Retinal pigment epithelial cell (primary cell): ENCODE data around the gene CDK14.

Experiments
- DNase-seq: peaks from one replicate; pipeline ENCODE4 v3.0.0-alpha.2; 2010; ENCODE audit warnings: low read depth
- H3K4me3 ChIP-seq: 2 replicates; pipeline ENCODE4 v1.5.1; 2011; ENCODE audit warnings: mild to moderate bottlenecking, low read length, control low read depth, moderate library complexity
- TF ChIP-seq, protein P1 (sequence below): conservative IDR thresholded peaks from 2 replicates; pipeline ENCODE4 v1.5.1; 2011; ENCODE audit warnings: low read depth, low read length, control low read depth, inconsistent platforms

Gene CDK14

DNA sequence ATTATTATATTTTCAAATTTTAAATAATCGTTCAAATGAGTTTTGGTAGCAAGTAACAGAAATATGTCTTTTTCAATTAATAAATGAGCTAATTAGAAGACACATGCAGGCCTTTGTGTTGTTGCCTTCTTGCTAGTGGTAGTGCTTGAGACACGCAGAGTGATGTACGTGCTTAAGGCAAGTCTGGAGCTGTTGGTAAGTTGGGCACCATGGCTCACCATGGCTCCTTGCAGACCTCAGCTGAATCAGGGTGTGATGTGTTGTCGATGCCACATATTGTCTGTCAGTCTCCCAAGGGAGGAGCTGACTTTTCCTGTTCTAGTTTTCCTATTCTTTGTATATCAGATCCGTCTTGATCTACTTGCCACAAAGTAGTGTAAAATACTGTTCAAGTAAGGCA, 8.3 kb downstream of the CDK14 start:
- no peak for DNase-seq
- no peak overlapping the region for H3K4me3 ChIP-seq
- TF ChIP-seq, protein P1, sequence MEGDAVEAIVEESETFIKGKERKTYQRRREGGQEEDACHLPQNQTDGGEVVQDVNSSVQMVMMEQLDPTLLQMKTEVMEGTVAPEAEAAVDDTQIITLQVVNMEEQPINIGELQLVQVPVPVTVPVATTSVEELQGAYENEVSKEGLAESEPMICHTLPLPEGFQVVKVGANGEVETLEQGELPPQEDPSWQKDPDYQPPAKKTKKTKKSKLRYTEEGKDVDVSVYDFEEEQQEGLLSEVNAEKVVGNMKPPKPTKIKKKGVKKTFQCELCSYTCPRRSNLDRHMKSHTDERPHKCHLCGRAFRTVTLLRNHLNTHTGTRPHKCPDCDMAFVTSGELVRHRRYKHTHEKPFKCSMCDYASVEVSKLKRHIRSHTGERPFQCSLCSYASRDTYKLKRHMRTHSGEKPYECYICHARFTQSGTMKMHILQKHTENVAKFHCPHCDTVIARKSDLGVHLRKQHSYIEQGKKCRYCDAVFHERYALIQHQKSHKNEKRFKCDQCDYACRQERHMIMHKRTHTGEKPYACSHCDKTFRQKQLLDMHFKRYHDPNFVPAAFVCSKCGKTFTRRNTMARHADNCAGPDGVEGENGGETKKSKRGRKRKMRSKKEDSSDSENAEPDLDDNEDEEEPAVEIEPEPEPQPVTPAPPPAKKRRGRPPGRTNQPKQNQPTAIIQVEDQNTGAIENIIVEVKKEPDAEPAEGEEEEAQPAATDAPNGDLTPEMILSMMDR = no peak

DNA sequence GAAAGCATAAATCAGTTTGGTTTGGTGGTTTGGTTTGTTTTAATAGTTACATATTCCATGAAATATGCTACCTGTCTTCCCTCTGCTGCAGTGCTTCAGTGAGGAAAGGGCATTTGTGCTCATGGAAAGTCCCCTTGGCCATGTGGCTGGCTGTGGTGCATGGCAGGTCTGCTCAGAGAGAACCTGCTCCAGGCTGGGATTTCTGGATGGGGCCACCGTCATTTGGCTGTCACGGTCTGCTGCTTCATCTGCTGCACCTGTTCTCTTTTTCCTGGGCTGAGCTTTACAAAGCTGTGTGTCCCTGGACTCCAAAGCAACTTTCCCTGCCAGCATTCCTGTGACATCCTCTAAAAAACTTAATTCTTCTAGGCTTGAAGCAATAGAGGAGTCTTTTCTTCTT, 8.9 kb downstream of the CDK14 start:
- no peak overlapping the region for H3K4me3 ChIP-seq
- TF ChIP-seq, protein P1 = no peak
- no peak for DNase-seq

DNA sequence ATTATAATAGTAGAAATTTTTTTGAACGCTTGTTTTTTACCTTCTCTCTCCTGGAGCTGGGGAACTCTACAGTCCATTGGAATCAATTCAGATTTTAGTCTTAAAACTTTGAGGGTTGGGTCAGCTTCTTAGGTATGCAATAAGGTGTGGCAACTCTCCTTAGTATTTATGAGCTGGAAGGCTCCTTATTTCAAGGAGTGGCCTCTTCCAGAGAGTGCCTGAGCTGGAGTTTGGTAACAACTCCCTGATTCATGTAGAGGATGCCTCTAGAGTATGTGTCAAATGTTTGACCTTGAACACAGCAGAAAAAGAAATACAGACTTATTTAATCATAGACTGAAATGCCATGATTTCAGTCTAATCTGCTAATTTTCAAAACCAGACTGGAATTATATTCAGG, 11.1 kb downstream of the CDK14 start:
- TF ChIP-seq, protein P1 = no peak
- no peak for DNase-seq
- no peak overlapping the region for H3K4me3 ChIP-seq

DNA sequence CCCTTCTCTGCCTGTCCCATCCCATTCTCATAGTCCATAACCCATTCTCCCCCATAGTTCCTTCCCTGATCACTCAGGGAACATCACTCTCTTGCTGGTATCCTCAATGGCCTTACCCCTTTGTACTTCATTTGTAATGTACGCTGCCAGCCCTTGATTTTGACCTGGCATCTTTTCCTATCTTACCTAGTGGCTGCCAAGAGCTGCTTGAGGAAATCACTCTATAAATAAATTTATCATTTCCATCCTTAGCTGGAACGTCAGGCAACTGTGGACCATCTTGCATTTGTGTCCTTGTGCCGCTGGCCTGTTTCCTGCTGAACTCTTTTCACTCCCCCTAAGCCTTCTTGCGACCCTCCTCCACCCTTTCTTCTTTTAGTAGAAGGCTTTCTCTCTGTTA, 14.0 kb downstream of the CDK14 start:
- no peak overlapping the region for H3K4me3 ChIP-seq
- no peak for DNase-seq
- TF ChIP-seq, protein P1 = no peak

DNA sequence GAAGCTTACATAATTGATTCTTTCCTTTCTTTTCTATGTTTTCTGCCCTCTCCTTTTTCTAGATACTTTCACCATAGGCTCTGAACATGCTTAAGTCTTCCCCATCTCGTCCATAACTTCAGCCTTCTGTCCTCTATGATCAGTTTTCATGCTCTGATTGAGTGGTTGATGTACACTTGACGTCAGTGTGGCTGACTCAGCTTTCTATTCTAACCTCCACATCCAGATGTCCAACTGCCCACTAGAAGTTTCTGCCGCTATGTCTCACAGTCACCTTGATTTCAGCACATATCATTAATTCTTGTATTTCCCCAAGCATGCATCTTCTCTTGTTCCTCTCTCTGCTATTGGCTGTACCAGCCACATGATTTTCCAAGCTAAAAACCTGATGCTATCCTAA, 15.0 kb downstream of the CDK14 start:
- no peak for DNase-seq
- TF ChIP-seq, protein P1 = no peak
- H3K4me3 ChIP-seq = no peak overlapping the region

DNA sequence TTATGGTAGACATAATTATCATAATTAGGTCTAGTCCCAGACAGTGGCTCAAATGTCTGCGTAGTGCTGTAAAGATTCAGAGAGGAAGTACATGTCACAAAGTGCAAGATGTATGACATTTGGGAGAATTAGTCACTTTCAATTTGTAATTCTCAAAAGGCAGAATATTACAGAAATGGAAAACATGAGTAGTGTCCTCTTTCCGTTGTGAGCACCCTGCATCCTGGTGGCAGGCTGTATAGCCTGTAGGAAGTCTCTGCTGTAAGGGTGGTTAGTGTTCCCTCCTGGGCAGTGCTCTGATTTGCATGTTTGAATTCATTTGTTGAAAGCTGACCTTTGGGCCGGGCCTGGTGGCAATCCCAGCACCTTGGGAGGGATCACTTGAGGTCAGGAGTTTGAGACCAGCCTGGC, 17.0 kb downstream of the CDK14 start:
- no peak for DNase-seq
- H3K4me3 ChIP-seq = no peak overlapping the region
- TF ChIP-seq, protein P1 = no peak

DNA sequence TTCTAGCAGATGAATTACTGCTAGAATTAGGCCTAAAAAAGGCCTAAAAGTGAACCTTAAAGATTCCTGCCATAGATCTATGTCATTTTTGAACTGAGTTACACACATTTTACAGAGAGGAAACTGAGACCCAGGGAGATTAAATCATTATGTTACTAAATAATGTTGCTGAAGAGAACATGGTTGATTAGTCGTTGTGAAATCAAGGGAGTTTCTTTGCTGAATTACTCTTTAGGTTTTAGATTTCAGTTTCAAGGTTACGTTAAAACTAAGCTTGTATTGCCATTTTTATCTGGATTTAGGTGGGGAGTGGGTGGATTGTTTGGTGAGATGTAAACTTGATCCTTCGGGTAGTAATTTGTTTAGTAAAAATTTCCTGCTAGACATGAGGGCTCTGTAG, 21.3 kb downstream of the CDK14 start:
- TF ChIP-seq, protein P1 = no peak
- DNase-seq = no peak
- H3K4me3 ChIP-seq = no peak overlapping the region
